ENCODE data around the gene GPC6.

GPC6 gene

GRCh38 chr13:94163535-94163934 is 936.9 kb downstream of the GPC6 start:
- Histone ChIP-seq H4K20me1 (ENCODE audit: insufficient read depth, low read length, poor library complexity, severe bottlenecking) (no peaks in the 10 kb centered on the region), H3K27me3 (ENCODE audit: insufficient read depth, low read length, poor library complexity, severe bottlenecking) (no peaks in the 10 kb centered on the region), H3K4me2 (ENCODE audit: low read depth, low read length, poor library complexity, severe bottlenecking) (no peak overlapping the region), H3K79me2 (ENCODE audit: insufficient read depth, low read length) (no peaks in the 10 kb centered on the region), H3K36me3 (ENCODE audit: insufficient read depth, low read length) (no peaks in the 10 kb centered on the region), H3K4me3 (ENCODE audit: low read length, poor library complexity, severe bottlenecking) (no peak overlapping the region), H3F3A (ENCODE audit: low read depth) (no peaks in the 10 kb centered on the region), H3K9me3 (ENCODE audit: insufficient read depth, low read depth, low read length) (0 out of 2 replicates have a peak, but pooled peaks cover 2% of the 10 kb centered on the region), H3K4me1 (ENCODE audit: insufficient read depth, low read length, poor library complexity, severe bottlenecking) (no peaks in the 10 kb centered on the region), H3K9me2 (replicated peaks; ENCODE audit: low read depth, low read length) (no peaks in the 10 kb centered on the region), H2AFZ (ENCODE audit: low read length) (no peak overlapping the region), H3K9ac (ENCODE audit: low read depth, low read length, poor library complexity, severe bottlenecking) (no peak overlapping the region)
- no peak for TF ChIP-seq EZH2phosphoT487 (IDR thresholded peaks at IDR 0.05; ENCODE audit: borderline replicate concordance)

DNA sequence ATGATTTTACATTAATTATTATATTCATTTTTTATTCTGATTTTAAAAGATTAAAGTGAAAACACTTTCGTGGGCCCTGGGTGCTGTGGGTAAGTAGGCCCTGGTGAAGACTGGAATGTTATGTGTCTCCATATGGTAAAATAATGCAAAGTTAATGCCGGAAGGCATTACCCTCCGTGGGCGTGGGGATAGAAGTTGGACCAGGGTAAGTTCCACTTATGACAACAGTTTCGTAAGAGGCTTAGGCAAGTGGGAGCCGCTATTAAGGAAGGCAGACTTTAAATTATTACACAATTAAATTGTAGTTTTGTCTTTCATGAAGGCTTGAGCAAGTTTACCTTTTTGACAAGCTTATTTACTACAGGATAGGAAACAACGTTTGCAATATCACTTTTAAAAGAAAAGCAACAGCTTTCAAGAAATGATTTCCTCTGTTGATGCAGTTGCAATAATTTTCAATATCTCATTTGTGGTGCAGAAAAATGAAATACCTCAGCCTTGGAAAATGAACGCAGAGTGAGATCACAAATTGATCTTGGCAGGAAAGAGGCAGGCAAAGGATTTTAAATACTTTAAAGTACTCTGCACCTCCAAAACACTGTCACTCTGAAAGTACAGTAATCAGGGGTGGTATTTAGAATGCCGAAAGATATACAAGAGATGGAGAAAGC is 942.3 kb downstream of the GPC6 start:
- H3F3A ChIP-seq (ENCODE audit: low read depth): no peaks in the 10 kb centered on the region
- no peak for TF ChIP-seq EZH2phosphoT487 (IDR thresholded peaks at IDR 0.05; ENCODE audit: borderline replicate concordance)
- TF ChIP-seq, protein P1, sequence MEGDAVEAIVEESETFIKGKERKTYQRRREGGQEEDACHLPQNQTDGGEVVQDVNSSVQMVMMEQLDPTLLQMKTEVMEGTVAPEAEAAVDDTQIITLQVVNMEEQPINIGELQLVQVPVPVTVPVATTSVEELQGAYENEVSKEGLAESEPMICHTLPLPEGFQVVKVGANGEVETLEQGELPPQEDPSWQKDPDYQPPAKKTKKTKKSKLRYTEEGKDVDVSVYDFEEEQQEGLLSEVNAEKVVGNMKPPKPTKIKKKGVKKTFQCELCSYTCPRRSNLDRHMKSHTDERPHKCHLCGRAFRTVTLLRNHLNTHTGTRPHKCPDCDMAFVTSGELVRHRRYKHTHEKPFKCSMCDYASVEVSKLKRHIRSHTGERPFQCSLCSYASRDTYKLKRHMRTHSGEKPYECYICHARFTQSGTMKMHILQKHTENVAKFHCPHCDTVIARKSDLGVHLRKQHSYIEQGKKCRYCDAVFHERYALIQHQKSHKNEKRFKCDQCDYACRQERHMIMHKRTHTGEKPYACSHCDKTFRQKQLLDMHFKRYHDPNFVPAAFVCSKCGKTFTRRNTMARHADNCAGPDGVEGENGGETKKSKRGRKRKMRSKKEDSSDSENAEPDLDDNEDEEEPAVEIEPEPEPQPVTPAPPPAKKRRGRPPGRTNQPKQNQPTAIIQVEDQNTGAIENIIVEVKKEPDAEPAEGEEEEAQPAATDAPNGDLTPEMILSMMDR (conservative IDR thresholded peaks at IDR 0.05; ENCODE audit: low read length): no peak
- H2AFZ ChIP-seq (ENCODE audit: low read length): no peak overlapping the region
- no peaks in the 10 kb centered on the region for H3K4me1 ChIP-seq (ENCODE audit: insufficient read depth, low read length, poor library complexity, severe bottlenecking)
- H3K27me3 ChIP-seq (ENCODE audit: insufficient read depth, low read length, poor library complexity, severe bottlenecking): no peaks in the 10 kb centered on the region
- no peaks in the 10 kb centered on the region for H3K9me2 ChIP-seq (replicated peaks; ENCODE audit: low read depth, low read length)
- H4K20me1 ChIP-seq (ENCODE audit: insufficient read depth, low read length, poor library complexity, severe bottlenecking): no peaks in the 10 kb centered on the region
- H3K79me2 ChIP-seq (ENCODE audit: insufficient read depth, low read length): no peaks in the 10 kb centered on the region
- no peak overlapping the region for H3K4me3 ChIP-seq (ENCODE audit: low read length, poor library complexity, severe bottlenecking)
- H3K36me3 ChIP-seq (ENCODE audit: insufficient read depth, low read length): no peaks in the 10 kb centered on the region
- no peak overlapping the region for H3K4me2 ChIP-seq (ENCODE audit: low read depth, low read length, poor library complexity, severe bottlenecking)
- H3K9me3 ChIP-seq (ENCODE audit: insufficient read depth, low read depth, low read length): no peaks in the 10 kb centered on the region
- no peak overlapping the region for H3K9ac ChIP-seq (ENCODE audit: low read depth, low read length, poor library complexity, severe bottlenecking)

GRCh38 chr13:94169454-94170144 is 943.0 kb downstream of the GPC6 start:
- H3K79me2 ChIP-seq (ENCODE audit: insufficient read depth, low read length): no peaks in the 10 kb centered on the region
- no peaks in the 10 kb centered on the region for H3K9me2 ChIP-seq (replicated peaks; ENCODE audit: low read depth, low read length)
- no peak overlapping the region for H3K9ac ChIP-seq (ENCODE audit: low read depth, low read length, poor library complexity, severe bottlenecking)
- H3K4me3 ChIP-seq (ENCODE audit: low read length, poor library complexity, severe bottlenecking): no peak overlapping the region
- no peak overlapping the region for H2AFZ ChIP-seq (ENCODE audit: low read length)
- TF ChIP-seq, protein P1 (conservative IDR thresholded peaks at IDR 0.05; ENCODE audit: low read length): no peak
- H4K20me1 ChIP-seq (ENCODE audit: insufficient read depth, low read length, poor library complexity, severe bottlenecking): no peaks in the 10 kb centered on the region
- H3K4me2 ChIP-seq (ENCODE audit: low read depth, low read length, poor library complexity, severe bottlenecking): no peak overlapping the region
- H3K9me3 ChIP-seq (ENCODE audit: insufficient read depth, low read depth, low read length): no peaks in the 10 kb centered on the region
- H3K27me3 ChIP-seq (ENCODE audit: insufficient read depth, low read length, poor library complexity, severe bottlenecking): no peaks in the 10 kb centered on the region
- H3K36me3 ChIP-seq (ENCODE audit: insufficient read depth, low read length): no peaks in the 10 kb centered on the region
- no peaks in the 10 kb centered on the region for H3K4me1 ChIP-seq (ENCODE audit: insufficient read depth, low read length, poor library complexity, severe bottlenecking)
- no peaks in the 10 kb centered on the region for H3F3A ChIP-seq (ENCODE audit: low read depth)
